SK-N-SH (cell line): ENCODE data around the gene AGRN. TPM values are rescaled to one million over a fixed set of nuclear protein-coding genes. Genes with fewer than 3 reads are reported as not detected.

Experiments
- CTCF ChIA-PET: fragments of 300-600, 350-600 bp; formaldehyde crosslinking; extraction: SDS; loops from one replicate; lab custom pipeline; 2021; lab: Yijun Ruan, JAX
- POLR2A ChIA-PET: fragments of 350-600 bp; sonication (Branson Sonifier 250); formaldehyde crosslinking; extraction: SDS; loops from one replicate; lab custom pipeline; 2020; ENCODE audit warnings: antibody characterized with exemption, inconsistent platforms; lab: Yijun Ruan, JAX
- DNase-seq: peaks from one replicate; pipeline ENCODE4 v3.0.0; 2012
- H2AFZ ChIP-seq: fragments of 200-600 bp; sonication (generic); 2 replicates; pipeline ENCODE4 v1.8.1; 2016; ENCODE audit warnings: antibody characterized with exemption, mild to moderate bottlenecking, low read depth
- H3F3A ChIP-seq: fragments of 200-600 bp; sonication (generic); replicated peaks from 2 replicates; pipeline ENCODE3; 2016; ENCODE audit warnings: antibody characterized with exemption, mild to moderate bottlenecking; ENCODE audit not compliant: insufficient read depth
- H3K27ac ChIP-seq, 2 experiments: fragments of 200-500 bp in 1 of 2; fragments of 200-600 bp in 1 of 2; sonication (Bioruptor generic) in 1 of 2; sonication (generic), shearing (Covaris generic) in 1 of 2; 2 replicates each; pipeline versions ENCODE4 v1.5.1 to v1.6.1; 2014 to 2016; ENCODE audit warnings: low read depth in 2 of 2, inconsistent platforms in 1 of 2, low read length in 1 of 2, mild to moderate bottlenecking in 1 of 2, mixed read lengths in 1 of 2
- H3K27me3 ChIP-seq: fragments of 200-600 bp; sonication (generic), shearing (Covaris generic); 2 replicates; pipeline ENCODE4 v1.6.1; 2016; ENCODE audit warnings: mixed run types; ENCODE audit not compliant: insufficient read depth
- H3K36me3 ChIP-seq, 2 experiments: fragments of 200-500 bp in 1 of 2; fragments of 200-600 bp in 1 of 2; sonication (Bioruptor generic) in 1 of 2; sonication (generic) in 1 of 2; replicated peaks in 1 of 2; 2 replicates each; pipeline versions ENCODE3 to v1.5.1; 2014 to 2016; ENCODE audit warnings: low read length in 1 of 2, mild to moderate bottlenecking in 1 of 2; ENCODE audit not compliant: insufficient read depth in 2 of 2, control insufficient read depth in 1 of 2
- H3K4me1 ChIP-seq, 2 experiments: fragments of 200-500 bp in 1 of 2; fragments of 200-600 bp in 1 of 2; sonication (Bioruptor generic) in 1 of 2; sonication (generic), shearing (Covaris generic) in 1 of 2; 2 replicates each; pipeline versions ENCODE4 v1.5.1 to v1.6.1; 2014 to 2016; ENCODE audit warnings: low read depth in 1 of 2, low read length in 1 of 2, mixed run types in 1 of 2; ENCODE audit not compliant: insufficient read depth in 2 of 2, control insufficient read depth in 1 of 2
- H3K4me2 ChIP-seq: fragments of 200-600 bp; sonication (generic), shearing (Covaris generic); 2 replicates; pipeline ENCODE4 v1.6.1; 2017; ENCODE audit warnings: mixed run types
- H3K4me3 ChIP-seq, 2 experiments: fragments of 200-500 bp in 1 of 2; fragments of 200-600 bp in 1 of 2; sonication (Bioruptor generic) in 1 of 2; sonication (generic), shearing (Covaris generic) in 1 of 2; 2 replicates each; pipeline versions ENCODE4 v1.5.1 to v1.8.1; 2014 to 2016; ENCODE audit warnings: low read depth in 2 of 2, inconsistent platforms in 1 of 2, low read length in 1 of 2, mild to moderate bottlenecking in 1 of 2, mixed read lengths in 1 of 2, moderate library complexity in 1 of 2
- H3K79me2 ChIP-seq: fragments of 200-600 bp; sonication (generic); 2 replicates; pipeline ENCODE4 v1.8.1; 2017; ENCODE audit warnings: mild to moderate bottlenecking; ENCODE audit not compliant: insufficient read depth
- H3K9ac ChIP-seq: fragments of 200-600 bp; sonication (generic); 2 replicates; pipeline ENCODE4 v1.6.1; 2017; ENCODE audit warnings: mixed run types
- H3K9me2 ChIP-seq: fragments of 200-600 bp; sonication (generic); 2 replicates; pipeline ENCODE4 v1.6.1; 2017; ENCODE audit warnings: mixed run types
- H3K9me3 ChIP-seq: fragments of 200-600 bp; sonication (generic); 2 replicates; pipeline ENCODE4 v1.6.1; 2017; ENCODE audit warnings: mixed run types, mild to moderate bottlenecking, moderate library complexity
- H4K20me1 ChIP-seq: fragments of 200-600 bp; sonication (generic); 2 replicates; pipeline ENCODE4 v1.6.1; 2017; ENCODE audit warnings: mild to moderate bottlenecking, mixed run types; ENCODE audit not compliant: insufficient read depth
- ELF1 ChIP-seq: IDR thresholded peaks from 2 replicates; pipeline ENCODE4 v1.4.0; 2012
- EP300 ChIP-seq, 2 experiments: IDR thresholded peaks; 2 replicates each; pipeline versions ENCODE4 v1.4.0 to v1.6.1; 2012; ENCODE audit warnings: borderline replicate concordance in 1 of 2, low read depth in 1 of 2, low read length in 1 of 2
- EZH2phosphoT487 ChIP-seq: fragments of 200-600 bp; sonication (generic); IDR thresholded peaks from 2 replicates; pipeline ENCODE4 v1.6.1; 2017; ENCODE audit warnings: low read depth, mixed run types, mild to moderate bottlenecking, antibody characterized with exemption, moderate library complexity, borderline replicate concordance
- FOSL2 ChIP-seq: IDR thresholded peaks from 2 replicates; pipeline ENCODE4 v1.4.0; 2012; ENCODE audit warnings: low read depth, mild to moderate bottlenecking, moderate library complexity, borderline replicate concordance
- IRF3 ChIP-seq: fragments of 150-350 bp; IDR thresholded peaks from 2 replicates; pipeline ENCODE4 v1.6.1; 2016; ENCODE audit warnings: mild to moderate bottlenecking, low read depth, low read length
- MEF2A ChIP-seq: IDR thresholded peaks from 2 replicates; pipeline ENCODE4 v1.4.0; 2012; ENCODE audit warnings: low read depth, borderline replicate concordance
- NFIC ChIP-seq: IDR thresholded peaks from 2 replicates; pipeline ENCODE4 v1.4.0; 2012; ENCODE audit warnings: borderline replicate concordance
- NRF1 ChIP-seq: IDR thresholded peaks from 2 replicates; pipeline ENCODE4 v1.6.1; 2012; ENCODE audit warnings: low read depth, mild to moderate bottlenecking, low read length
- RAD21 ChIP-seq: IDR thresholded peaks from 2 replicates; pipeline ENCODE4 v1.6.1; 2012; ENCODE audit warnings: mild to moderate bottlenecking, low read length
- RFX5 ChIP-seq: IDR thresholded peaks from 2 replicates; pipeline ENCODE4 v1.6.1; 2012; ENCODE audit warnings: mild to moderate bottlenecking, improper control_type of control experiment, low read length
- SIN3A ChIP-seq: IDR thresholded peaks from 2 replicates; pipeline ENCODE4 v1.6.1; 2012; ENCODE audit warnings: low read depth, mild to moderate bottlenecking, low read length, moderate library complexity, borderline replicate concordance
- TCF12 ChIP-seq: IDR thresholded peaks from 2 replicates; pipeline ENCODE4 v1.4.0; 2012
- USF1 ChIP-seq: IDR thresholded peaks from 2 replicates; pipeline ENCODE4 v1.4.0; 2012; ENCODE audit warnings: low read depth, borderline replicate concordance
- WGBS: methylation state at CpG from one replicate; pipeline ENCODE4 v1.1.6; 2017; ENCODE audit warnings: low lambda C conversion rate; 5-methylcytosine and 5-hydroxymethylcytosine counted together
- polyA plus RNA-seq, 3 experiments: library from polyadenylated mRNA; depleted of rRNA; stranded (reverse); fragments of >200 nt; gene quantifications; 2 replicates each; pipeline ENCODE4 v1.2.3, GENCODE V29; 2012

The AGRN gene
- polyA plus RNA-seq, 1 of the 3 experiments (the other 2 are of a cell fraction): 31.6 TPM

- H3K9me3 ChIP-seq: peaks cover 4% of the 10 kb centered on the region; the same call in 1 of the 2 replicates
- H3K27ac ChIP-seq: no peak overlapping the region
- no peak overlapping the region for H2AFZ ChIP-seq
- ChIA-PET POLR2A (no interaction called here), CTCF (interaction anchor here (0.9 to 13.2 kb wide), 7 partner anchors 9 to 130 kb away, joined by 3 to 246 read pairs (median 6); partner anchors contain the start of gene PERM1)
- H3K4me2 ChIP-seq: no peak overlapping the region
- H4K20me1 ChIP-seq: no peaks in the 10 kb centered on the region
- H3K27me3 ChIP-seq: peaks cover 16% of the 10 kb centered on the region; the same call in 1 of the 2 replicates
- 90% methylated on average over 10 of the region's 10 CpGs for WGBS
- no peak for DNase-seq
- H3K4me3 ChIP-seq: no peak overlapping the region
- H3F3A ChIP-seq: no peaks in the 10 kb centered on the region
- peaks cover 0 to 3% of the 10 kb centered on the region in 2 experiments; a peak in 1 of 4 replicates for H3K4me1 ChIP-seq
- TF ChIP-seq RFX5 (no peak), NRF1 (no peak), EP300 (IDR thresholded peaks at IDR 0.05; ENCODE audit: borderline replicate concordance in 1 of 2, low read depth in 1 of 2, low read length in 1 of 2) (no peak), ELF1 (no peak), IRF3 (no peak)
- no peaks in the 10 kb centered on the region for H3K9me2 ChIP-seq
- H3K79me2 ChIP-seq: no peaks in the 10 kb centered on the region
- no peaks in the 10 kb centered on the region for H3K36me3 ChIP-seq
- no peak overlapping the region for H3K9ac ChIP-seq
Measured at GRCh38 chr1:991895-992294, 28.0 kb upstream of the AGRN start.

- no peaks in the 10 kb centered on the region for H3K36me3 ChIP-seq
- POLR2A ChIA-PET: no interaction called here
- no peak overlapping the region for H3K27ac ChIP-seq
- no peak for DNase-seq
- H3K9me2 ChIP-seq: no peaks in the 10 kb centered on the region
- no peaks in the 10 kb centered on the region for H3F3A ChIP-seq
- H4K20me1 ChIP-seq: no peaks in the 10 kb centered on the region
- peaks cover 14% of the 10 kb centered on the region; the same call in 1 of the 2 replicates for H3K27me3 ChIP-seq
- no peaks in the 10 kb centered on the region for H3K79me2 ChIP-seq
- H3K4me2 ChIP-seq: no peak overlapping the region
- TF ChIP-seq RAD21 (no peak), IRF3 (no peak), USF1 (no peak), MEF2A (no peak), RFX5 (no peak), SIN3A (no peak), NFIC (no peak), FOSL2 (no peak), TCF12 (no peak), EZH2phosphoT487 (no peak)
- no peak overlapping the region for H2AFZ ChIP-seq
- H3K9me3 ChIP-seq: peaks cover 4% of the 10 kb centered on the region; the same call in 1 of the 2 replicates
- H3K9ac ChIP-seq: no peak overlapping the region
- H3K4me1 ChIP-seq: peaks cover 0 to 3% of the 10 kb centered on the region in 2 experiments; a peak in 1 of 4 replicates
- CTCF ChIA-PET: interaction anchor here (0.8 to 13.2 kb wide), 8 partner anchors 9 to 129 kb away, joined by 3 to 246 read pairs (median 5); partner anchors contain the start of gene PERM1
- H3K4me3 ChIP-seq: no peak overlapping the region
- WGBS: 73% methylated on average over 7 of the region's 7 CpGs
Measured at GRCh38 chr1:992362-992761, 27.6 kb upstream of the AGRN start.
